Caco-2 (cell line): ENCODE data around the gene CACNG6. TPM values are rescaled to one million over a fixed set of nuclear protein-coding genes. Genes with fewer than 3 reads are reported as not detected.

Experiments used
- BruUV-seq: library from RNA; stranded (reverse); fragments of 400-500 nt; replicated peaks from 2 replicates; lab custom pipeline; 2021; lab: Mats Ljungman, UMichigan
- CTCF ChIA-PET: fragments of 300-600 bp; sonication (Branson Sonifier 250); formaldehyde crosslinking; loops from one replicate; lab custom pipeline; 2022; ENCODE audit warnings: antibody characterized with exemption; lab: Charles Lee
- POLR2A ChIA-PET: fragments of 300-600 bp; sonication (Branson Sonifier 250); formaldehyde crosslinking; loops from one replicate; lab custom pipeline; 2022; ENCODE audit warnings: antibody characterized with exemption; lab: Charles Lee
- DNase-seq, 2 experiments: peaks; one replicate each; pipeline versions ENCODE4 v3.0.0 to v3.0.0-alpha.2; 2020 to 2022
- H3K27me3 ChIP-seq: replicated peaks from 2 replicates; pipeline ENCODE4 v1.6.0; 2011; ENCODE audit warnings: low read length; ENCODE audit not compliant: control insufficient read depth, insufficient read depth
- H3K36me3 ChIP-seq: 2 replicates; pipeline ENCODE4 v1.5.1; 2011; ENCODE audit warnings: low read length; ENCODE audit not compliant: control insufficient read depth, insufficient read depth
- H3K4me1 ChIP-seq: fragments of 250-450 bp; sonication (Bioruptor Pico); 2 replicates; pipeline ENCODE4 v1.5.1; 2020; ENCODE audit warnings: mild to moderate bottlenecking
- H3K4me3 ChIP-seq: 2 replicates; pipeline ENCODE4 v1.5.1; 2011; ENCODE audit warnings: low read depth, mild to moderate bottlenecking, control low read depth, low read length
- H3K9me3 ChIP-seq: fragments of 250-450 bp; sonication (Bioruptor Pico); 2 replicates; pipeline ENCODE4 v1.5.1; 2020; ENCODE audit warnings: mild to moderate bottlenecking, moderate library complexity
- H3K27ac Mint-ChIP-seq: one replicate; pipeline ENCODE4 v1.8.0; 2022; ENCODE audit warnings: mixed read lengths; ENCODE audit not compliant: unreplicated experiment
- H3K27me3 Mint-ChIP-seq: one replicate; pipeline ENCODE4 v1.8.0; 2022; ENCODE audit warnings: mixed read lengths; ENCODE audit not compliant: insufficient read depth, unreplicated experiment
- H3K36me3 Mint-ChIP-seq: one replicate; pipeline ENCODE4 v1.8.0; 2022; ENCODE audit warnings: mild to moderate bottlenecking, mixed read lengths; ENCODE audit not compliant: insufficient read depth, unreplicated experiment
- H3K4me1 Mint-ChIP-seq: one replicate; pipeline ENCODE4 v1.8.0; 2022; ENCODE audit warnings: low read depth, mixed read lengths; ENCODE audit not compliant: unreplicated experiment
- H3K4me3 Mint-ChIP-seq: one replicate; pipeline ENCODE4 v1.8.0; 2022; ENCODE audit warnings: mild to moderate bottlenecking, moderate library complexity, mixed read lengths; ENCODE audit not compliant: unreplicated experiment
- H3K9me3 Mint-ChIP-seq: one replicate; pipeline ENCODE4 v1.8.0; 2022; ENCODE audit warnings: mixed read lengths; ENCODE audit not compliant: unreplicated experiment
- CTCF ChIP-seq, 2 experiments: fragments of 200-600 bp in 1 of 2; IDR thresholded peaks; 1 replicate in 1 of 2; 2 replicates in 1 of 2; pipeline versions ENCODE4 v1.5.1 to v1.8.0; 2011 to 2022; ENCODE audit warnings: antibody characterized with exemption in 1 of 2, control low read depth in 1 of 2, inconsistent platforms in 1 of 2, low read depth in 1 of 2, low read length in 1 of 2, mild to moderate bottlenecking in 1 of 2, moderate library complexity in 1 of 2; ENCODE audit not compliant: insufficient read depth in 1 of 2, severe bottlenecking in 1 of 2, unreplicated experiment in 1 of 2
- intact Hi-C: fragments of 100-400 bp; cut with micrococcal nuclease; formaldehyde crosslinking; loops from one replicate; pipeline ENCODE4 v1.10.0; 2022; ENCODE audit not compliant: unreplicated experiment
- total RNA-seq: library from RNA; stranded (reverse); gene quantifications from 2 replicates; pipeline ENCODE4 v1.2.3, GENCODE V29; 2022

CACNG6 gene
- total RNA-seq, 1 experiment from 2014 or later, result 1.4 TPM

- peaks cover 6% of the 10 kb centered on the region for H3K4me1 Mint-ChIP-seq
- CTCF ChIA-PET, result no interaction called here
- BruUV-seq, result no TSS peak
These were observed 30.5 kb downstream of the CACNG6 start for GRCh38 chr19:54021932-54022331.

DNA sequence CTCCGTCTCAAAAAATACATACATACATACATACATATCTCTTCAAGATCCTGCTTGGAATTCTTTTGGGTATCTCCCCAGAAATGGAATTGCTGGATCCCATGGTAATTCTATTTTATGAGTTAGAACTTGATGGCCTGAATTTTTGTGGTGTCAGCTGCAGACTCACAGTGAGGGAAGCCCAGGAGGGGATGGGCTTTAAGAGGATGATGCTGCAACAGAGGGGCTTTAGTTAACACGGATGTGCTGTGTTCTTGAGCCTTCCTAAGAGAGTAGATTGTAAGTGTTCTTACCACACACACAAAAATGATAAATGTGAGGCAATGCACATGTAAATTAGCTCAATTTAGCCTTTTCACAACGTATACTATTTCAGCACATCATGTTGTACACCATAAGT is 31.8 kb downstream of the CACNG6 start:
- POLR2A ChIA-PET, result interaction anchor here (0.6 kb wide), 1 partner anchor 114 kb away, joined by 3 read pairs; no protein-coding TSS in a partner anchor
- H3K27ac Mint-ChIP-seq, result no peak overlapping the region

More at GRCh38 chr19:54021932-54022331, 30.5 kb downstream of the CACNG6 start:
- no peak overlapping the region for H3K4me3 Mint-ChIP-seq
- peaks cover 5% of the 10 kb centered on the region for H3K4me1 ChIP-seq
- no peak overlapping the region for H3K27ac Mint-ChIP-seq
- no peak for DNase-seq
- no peaks in the 10 kb centered on the region for H3K27me3 Mint-ChIP-seq
- no peak overlapping the region for H3K4me3 ChIP-seq
- intact Hi-C loops, result loop anchor here (5.0 kb wide), 2 partner anchors 230 to 825 kb away; no protein-coding TSS in a partner anchor
- POLR2A ChIA-PET, result no interaction called here
- H3K9me3 Mint-ChIP-seq, result peaks cover 10% of the 10 kb centered on the region
- TF ChIP-seq CTCF (IDR thresholded peaks at IDR 0.05; ENCODE audit: insufficient read depth in 1 of 2, low read depth in 1 of 2, low read length in 1 of 2, severe bottlenecking in 1 of 2, unreplicated experiment in 1 of 2), result no peak
- H3K36me3 Mint-ChIP-seq, result peaks cover 5% of the 10 kb centered on the region
- H3K27me3 ChIP-seq, result no peaks in the 10 kb centered on the region
- no peaks in the 10 kb centered on the region for H3K36me3 ChIP-seq
- no peaks in the 10 kb centered on the region for H3K9me3 ChIP-seq

GRCh38 chr19:54024660-54025059 is 33.2 kb downstream of the CACNG6 start:
- Histone ChIP-seq H3K9me3 (no peaks in the 10 kb centered on the region), H3K36me3 (no peaks in the 10 kb centered on the region), H3K4me1 (peaks cover 5% of the 10 kb centered on the region), H3K4me3 (no peak overlapping the region), H3K27me3 (no peaks in the 10 kb centered on the region)
- CTCF ChIA-PET, result interaction anchor here (0.6 to 1.5 kb wide), 3 partner anchors 15 to 173 kb away, joined by 3 to 8 read pairs (median 5); no protein-coding TSS in a partner anchor
- H3K36me3 Mint-ChIP-seq, result peaks cover 5% of the 10 kb centered on the region
- TF ChIP-seq CTCF (IDR thresholded peaks at IDR 0.05; ENCODE audit: insufficient read depth in 1 of 2, low read depth in 1 of 2, low read length in 1 of 2, severe bottlenecking in 1 of 2, unreplicated experiment in 1 of 2), result no peak
- H3K4me3 Mint-ChIP-seq, result no peak overlapping the region
- no peaks in the 10 kb centered on the region for H3K4me1 Mint-ChIP-seq
- intact Hi-C loops, result loop anchor here (1.0 to 5.0 kb wide), 4 partner anchors 142 to 827 kb away; partner anchors contain the start of gene PRKCG
- no peak for DNase-seq
- no peak overlapping the region for H3K27ac Mint-ChIP-seq
- no peaks in the 10 kb centered on the region for H3K9me3 Mint-ChIP-seq
- BruUV-seq, result no TSS peak
- H3K27me3 Mint-ChIP-seq, result no peaks in the 10 kb centered on the region
- POLR2A ChIA-PET, result no interaction called here

More for the DNA sequence above, 31.8 kb downstream of the CACNG6 start:
- Histone ChIP-seq H3K4me1 (peaks cover 5% of the 10 kb centered on the region), H3K36me3 (no peaks in the 10 kb centered on the region), H3K9me3 (no peaks in the 10 kb centered on the region), H3K27me3 (no peaks in the 10 kb centered on the region), H3K4me3 (no peak overlapping the region)
- BruUV-seq, result no TSS peak
- Mint-ChIP-seq H3K4me3 (no peak overlapping the region), H3K27me3 (no peaks in the 10 kb centered on the region), H3K36me3 (peaks cover 5% of the 10 kb centered on the region), H3K9me3 (no peaks in the 10 kb centered on the region), H3K4me1 (no peaks in the 10 kb centered on the region)
- DNase-seq, result no peak
- no peak for TF ChIP-seq CTCF (IDR thresholded peaks at IDR 0.05; ENCODE audit: insufficient read depth in 1 of 2, low read depth in 1 of 2, low read length in 1 of 2, severe bottlenecking in 1 of 2, unreplicated experiment in 1 of 2)
- CTCF ChIA-PET, result interaction anchor here (1.1 to 1.3 kb wide), 7 partner anchors 19 to 828 kb away, joined by 3 to 8 read pairs (median 4); partner anchors contain the start of genes MYADM and PRKCG
- intact Hi-C loops, result loop anchor here (5.0 kb wide), 2 partner anchors 231 to 826 kb away; no protein-coding TSS in a partner anchor
